GM23338 (cell line): ENCODE data around the gene TMEM59.

Experiments used
- CREB1 ChIP-seq: fragments of 250-450 bp; sonication (Bioruptor Pico); IDR thresholded peaks from 2 replicates; pipeline ENCODE4 v1.5.0; 2020; ENCODE audit warnings: low read depth, mild to moderate bottlenecking, moderate library complexity
- EZH2 ChIP-seq: fragments of 200-600 bp; sonication (generic); IDR thresholded peaks from one replicate; pipeline ENCODE4 v1.8.0; 2017; ENCODE audit warnings: antibody characterized with exemption, mild to moderate bottlenecking, low read depth; ENCODE audit not compliant: unreplicated experiment
- EZH2phosphoT487 ChIP-seq: fragments of 200-600 bp; sonication (generic); IDR thresholded peaks from one replicate; pipeline ENCODE4 v1.8.1; 2018; ENCODE audit warnings: antibody characterized with exemption; ENCODE audit not compliant: unreplicated experiment
- JUNB ChIP-seq: IDR thresholded peaks from one replicate; pipeline ENCODE4 v1.6.1; 2016; ENCODE audit warnings: antibody characterized with exemption; ENCODE audit not compliant: unreplicated experiment
- POLR2AphosphoS5 ChIP-seq: IDR thresholded peaks from 2 replicates; pipeline ENCODE4 v1.6.1; 2016; ENCODE audit warnings: antibody characterized with exemption, low read depth
- REST ChIP-seq: IDR thresholded peaks from one replicate; pipeline ENCODE4 v1.6.1; 2018; ENCODE audit warnings: antibody characterized with exemption; ENCODE audit not compliant: unreplicated experiment
- STAT1 ChIP-seq: IDR thresholded peaks from one replicate; pipeline ENCODE4 v1.6.1; 2016; ENCODE audit warnings: antibody characterized with exemption; ENCODE audit not compliant: unreplicated experiment
- ZNF114 ChIP-seq: fragments of 250-450 bp; sonication (Bioruptor Pico); IDR thresholded peaks from 2 replicates; pipeline ENCODE4 v1.5.0; 2020; ENCODE audit warnings: mild to moderate bottlenecking, moderate library complexity
- ZNF331 ChIP-seq: fragments of 250-450 bp; sonication (Bioruptor Pico); IDR thresholded peaks from 2 replicates; pipeline ENCODE4 v1.5.0; 2020; ENCODE audit warnings: low read depth, mild to moderate bottlenecking, moderate library complexity
- ZNF462 ChIP-seq: fragments of 250-450 bp; sonication (Bioruptor Pico); IDR thresholded peaks from 2 replicates; pipeline ENCODE4 v1.5.0; 2020; ENCODE audit warnings: mild to moderate bottlenecking, moderate library complexity
- TF ChIP-seq, protein P1 (sequence below), 2 experiments: fragments of 200-600 bp in 1 of 2; sonication (generic) in 1 of 2; conservative IDR thresholded peaks; 2 replicates each; pipeline versions ENCODE4 v1.5.1 to v1.6.1; 2016 to 2017; ENCODE audit warnings: antibody characterized with exemption in 2 of 2, low read depth in 2 of 2, mild to moderate bottlenecking in 2 of 2, moderate library complexity in 1 of 2
- TF ChIP-seq, protein P2 (sequence below): IDR thresholded peaks from 2 replicates; pipeline ENCODE4 v1.6.1; 2016; ENCODE audit warnings: antibody characterized with exemption

- TF ChIP-seq, protein P1, sequence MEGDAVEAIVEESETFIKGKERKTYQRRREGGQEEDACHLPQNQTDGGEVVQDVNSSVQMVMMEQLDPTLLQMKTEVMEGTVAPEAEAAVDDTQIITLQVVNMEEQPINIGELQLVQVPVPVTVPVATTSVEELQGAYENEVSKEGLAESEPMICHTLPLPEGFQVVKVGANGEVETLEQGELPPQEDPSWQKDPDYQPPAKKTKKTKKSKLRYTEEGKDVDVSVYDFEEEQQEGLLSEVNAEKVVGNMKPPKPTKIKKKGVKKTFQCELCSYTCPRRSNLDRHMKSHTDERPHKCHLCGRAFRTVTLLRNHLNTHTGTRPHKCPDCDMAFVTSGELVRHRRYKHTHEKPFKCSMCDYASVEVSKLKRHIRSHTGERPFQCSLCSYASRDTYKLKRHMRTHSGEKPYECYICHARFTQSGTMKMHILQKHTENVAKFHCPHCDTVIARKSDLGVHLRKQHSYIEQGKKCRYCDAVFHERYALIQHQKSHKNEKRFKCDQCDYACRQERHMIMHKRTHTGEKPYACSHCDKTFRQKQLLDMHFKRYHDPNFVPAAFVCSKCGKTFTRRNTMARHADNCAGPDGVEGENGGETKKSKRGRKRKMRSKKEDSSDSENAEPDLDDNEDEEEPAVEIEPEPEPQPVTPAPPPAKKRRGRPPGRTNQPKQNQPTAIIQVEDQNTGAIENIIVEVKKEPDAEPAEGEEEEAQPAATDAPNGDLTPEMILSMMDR (conservative IDR thresholded peaks at IDR 0.05; ENCODE audit: low read depth in 2 of 2), result no peak
- TF ChIP-seq EZH2phosphoT487, result no peak
- TF ChIP-seq POLR2AphosphoS5, result no peak
- no peak for TF ChIP-seq ZNF331
- no peak for TF ChIP-seq EZH2
- no peak for TF ChIP-seq ZNF114 (CRISPR knock-in tag)
- TF ChIP-seq, protein P2, sequence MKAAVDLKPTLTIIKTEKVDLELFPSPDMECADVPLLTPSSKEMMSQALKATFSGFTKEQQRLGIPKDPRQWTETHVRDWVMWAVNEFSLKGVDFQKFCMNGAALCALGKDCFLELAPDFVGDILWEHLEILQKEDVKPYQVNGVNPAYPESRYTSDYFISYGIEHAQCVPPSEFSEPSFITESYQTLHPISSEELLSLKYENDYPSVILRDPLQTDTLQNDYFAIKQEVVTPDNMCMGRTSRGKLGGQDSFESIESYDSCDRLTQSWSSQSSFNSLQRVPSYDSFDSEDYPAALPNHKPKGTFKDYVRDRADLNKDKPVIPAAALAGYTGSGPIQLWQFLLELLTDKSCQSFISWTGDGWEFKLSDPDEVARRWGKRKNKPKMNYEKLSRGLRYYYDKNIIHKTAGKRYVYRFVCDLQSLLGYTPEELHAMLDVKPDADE, result no peak
- no peak for TF ChIP-seq REST
- no peak for TF ChIP-seq CREB1
- no peak for TF ChIP-seq ZNF462 (CRISPR knock-in tag)
- no peak for TF ChIP-seq JUNB
- no peak for TF ChIP-seq STAT1
Measured at GRCh38 chr1:53987880-53988279, 65.1 kb downstream of the TMEM59 start.
